Measurements from ENCODE around the gene CATSPERD. TPM values are rescaled to one million over a fixed set of nuclear protein-coding genes. Genes with fewer than 3 reads are reported as not detected.

The CATSPERD gene
- polyA plus RNA-seq, 1 donor (not counting 4 experiments of a cell fraction or from before 2014, with no cell fraction given): not detected

GRCh38 chr19:5773276-5773675 is 52.8 kb downstream of the CATSPERD start:
- H4K20me1 ChIP-seq (ENCODE audit: control insufficient read depth, extremely low read depth, insufficient read depth, low read length): no peaks in the 10 kb centered on the region
- H3K36me3 ChIP-seq (ENCODE audit: control insufficient read depth in 2 of 2, extremely low read depth in 1 of 2, insufficient read depth in 2 of 2, low read length in 2 of 2): no peaks in the 10 kb centered on the region
- H3K27me3 ChIP-seq (ENCODE audit: control insufficient read depth, extremely low read depth, insufficient read depth, low read length): no peaks in the 10 kb centered on the region
- H3K9me3 ChIP-seq (ENCODE audit: control insufficient read depth, low read depth, low read length): no peaks in the 10 kb centered on the region
- H3K79me2 ChIP-seq (ENCODE audit: control insufficient read depth, insufficient read depth, low read length): no peaks in the 10 kb centered on the region
- H2AFZ ChIP-seq (ENCODE audit: control insufficient read depth, low read length): no peak overlapping the region
- H3K9me1 ChIP-seq (ENCODE audit: control insufficient read depth, extremely low read depth, insufficient read depth, low read length): no peaks in the 10 kb centered on the region
- dilution Hi-C loops (cut with MboI; ENCODE audit: extremely low pct_ligation_motif_present, low sequenced_read_pairs): no loop called here
- no peak overlapping the region for H3K9ac ChIP-seq (ENCODE audit: control insufficient read depth, extremely low read depth, insufficient read depth, low read length)
- H3K4me3 ChIP-seq (ENCODE audit: control insufficient read depth in 2 of 3, extremely low read depth in 1 of 3, insufficient read depth in 2 of 3, low read depth in 1 of 3, low read length in 3 of 3): no peak overlapping the region
- TF ChIP-seq EZH2 (IDR thresholded peaks at IDR 0.05; ENCODE audit: low read length): no peak
- no peak for TF ChIP-seq CTCF (optimal IDR thresholded peaks at IDR 0.05 in 1 of 3, IDR thresholded peaks at IDR 0.05 in 1 of 3, conservative IDR thresholded peaks at IDR 0.05 in 1 of 3; ENCODE audit: extremely low read depth in 1 of 3, insufficient read depth in 2 of 3, low read length in 3 of 3)
- H3K4me2 ChIP-seq (ENCODE audit: control insufficient read depth, extremely low read depth, insufficient read depth, low read depth, low read length): no peak overlapping the region
- FAIRE-seq: no peak
- DNase-seq (ENCODE audit: low read depth, low spot score): no peak
- H3K4me1 ChIP-seq (ENCODE audit: control insufficient read depth, extremely low read depth, insufficient read depth, low read length): no peaks in the 10 kb centered on the region
- H3K27ac ChIP-seq (ENCODE audit: control insufficient read depth, insufficient read depth, low read length): no peak overlapping the region

GRCh38 chr19:5774921-5775320 is 54.5 kb downstream of the CATSPERD start:
- Histone ChIP-seq H3K27me3 (ENCODE audit: control insufficient read depth, extremely low read depth, insufficient read depth, low read length) (no peaks in the 10 kb centered on the region), H3K27ac (ENCODE audit: control insufficient read depth, insufficient read depth, low read length) (no peak overlapping the region), H3K9me3 (ENCODE audit: control insufficient read depth, low read depth, low read length) (no peaks in the 10 kb centered on the region), H3K4me3 (ENCODE audit: control insufficient read depth in 2 of 3, extremely low read depth in 1 of 3, insufficient read depth in 2 of 3, low read depth in 1 of 3, low read length in 3 of 3) (no peak overlapping the region), H3K4me1 (ENCODE audit: control insufficient read depth, extremely low read depth, insufficient read depth, low read length) (no peaks in the 10 kb centered on the region), H3K4me2 (ENCODE audit: control insufficient read depth, extremely low read depth, insufficient read depth, low read depth, low read length) (no peak overlapping the region), H4K20me1 (ENCODE audit: control insufficient read depth, extremely low read depth, insufficient read depth, low read length) (no peaks in the 10 kb centered on the region), H2AFZ (ENCODE audit: control insufficient read depth, low read length) (no peak overlapping the region), H3K9ac (ENCODE audit: control insufficient read depth, extremely low read depth, insufficient read depth, low read length) (no peak overlapping the region), H3K79me2 (ENCODE audit: control insufficient read depth, insufficient read depth, low read length) (no peaks in the 10 kb centered on the region), H3K36me3 (ENCODE audit: control insufficient read depth in 2 of 2, extremely low read depth in 1 of 2, insufficient read depth in 2 of 2, low read length in 2 of 2) (no peaks in the 10 kb centered on the region), H3K9me1 (ENCODE audit: control insufficient read depth, extremely low read depth, insufficient read depth, low read length) (no peaks in the 10 kb centered on the region)
- no peak for TF ChIP-seq EZH2 (IDR thresholded peaks at IDR 0.05; ENCODE audit: low read length)
- TF ChIP-seq CTCF (optimal IDR thresholded peaks at IDR 0.05 in 1 of 3, IDR thresholded peaks at IDR 0.05 in 1 of 3, conservative IDR thresholded peaks at IDR 0.05 in 1 of 3; ENCODE audit: extremely low read depth in 1 of 3, insufficient read depth in 2 of 3, low read length in 3 of 3): no peak
- no peak for FAIRE-seq
- no peak for DNase-seq (ENCODE audit: low read depth, low spot score)
- dilution Hi-C loops (cut with MboI; ENCODE audit: extremely low pct_ligation_motif_present, low sequenced_read_pairs): no loop called here
